HG02885 (cell line): ENCODE measurements around the gene TM4SF5.

Source experiments
- ATAC-seq: cut with Tn5 transposase; IDR thresholded peaks from one replicate; pipeline ENCODE4 v1.9.1; 2021; ENCODE audit warnings: mild to moderate bottlenecking; ENCODE audit not compliant: unreplicated experiment, poor library complexity

TM4SF5 gene

GRCh38 chr17:4818276-4818675 lies 46.6 kb downstream of the TM4SF5 start:
- no peak for ATAC-seq

- ATAC-seq = no peak
Measured at GRCh38 chr17:4822835-4823234, 51.1 kb downstream of the TM4SF5 start.

DNA sequence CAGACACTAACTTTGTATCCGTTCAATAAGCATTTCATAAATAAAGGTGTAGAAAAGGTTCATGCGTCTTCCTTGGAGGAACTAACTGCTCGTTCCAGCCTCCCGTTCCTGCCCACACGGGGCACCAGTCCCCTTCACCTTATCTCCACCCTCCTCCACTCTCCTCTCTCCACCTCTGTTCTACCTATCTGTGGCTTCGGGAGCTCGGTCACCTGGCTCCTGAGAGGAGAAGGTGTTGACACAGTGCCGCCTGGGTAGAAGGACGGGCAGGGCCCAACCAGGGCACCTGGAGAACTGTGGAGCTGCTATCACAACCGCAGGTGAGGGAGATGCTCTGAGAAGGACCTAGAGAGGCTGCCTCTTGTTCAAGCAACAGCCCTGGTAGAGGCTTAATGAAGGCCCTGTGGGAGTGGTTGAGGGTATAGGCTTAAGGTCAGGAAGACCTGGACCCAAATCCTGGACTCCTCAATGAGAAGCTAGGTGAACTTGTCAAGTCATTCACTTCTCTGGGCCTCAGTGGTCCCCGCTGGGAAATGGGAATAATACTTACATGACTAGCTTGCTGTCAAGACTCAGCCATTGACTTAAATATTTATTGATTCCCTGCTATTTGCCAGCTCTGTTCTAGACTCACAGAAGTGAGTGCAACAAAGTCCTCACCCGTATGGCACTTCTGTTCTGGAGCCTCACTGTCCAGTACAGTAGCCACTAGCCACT lies 51.8 kb downstream of the TM4SF5 start:
- ATAC-seq = no peak

- ATAC-seq = no peak
Measured at GRCh38 chr17:4827399-4827798, 55.7 kb downstream of the TM4SF5 start.

- ATAC-seq = peak; percentile 16
Measured at GRCh38 chr17:4832829-4833177, 61.1 kb downstream of the TM4SF5 start.
